GM12878 (cell line): ENCODE data around the gene TMEM109. TPM values are rescaled to one million over a fixed set of nuclear protein-coding genes. Genes with fewer than 3 reads are reported as not detected.

Source experiments
- ATAC-seq: fragments of 200-7000 bp; cut with Tn5 transposase; 3 replicates; pipeline ENCODE4 v1.9.1; 2020; ENCODE audit warnings: mild to moderate bottlenecking, moderate library complexity
- BruUV-seq: library from RNA; stranded (reverse); fragments of 400-500 nt; replicated peaks from 2 replicates; lab custom pipeline; 2021; lab: Mats Ljungman, UMichigan
- CTCF ChIA-PET: fragments of 300-600 bp; sonication (Branson Sonifier 250); formaldehyde crosslinking; extraction: SDS; loops from one replicate; lab custom pipeline; 2021; ENCODE audit warnings: inconsistent platforms; lab: Yijun Ruan, JAX
- POLR2A ChIA-PET: fragments of 350-600 bp; formaldehyde crosslinking; extraction: SDS; loops from one replicate; lab custom pipeline; 2021; ENCODE audit warnings: inconsistent platforms; lab: Charles Lee
- RAD21 ChIA-PET: fragments of 300-600 bp; sonication (Branson Sonifier 250); formaldehyde crosslinking; loops from one replicate; lab custom pipeline; 2023; ENCODE audit warnings: antibody characterized with exemption; ENCODE audit not compliant: unreplicated experiment; lab: Charles Lee
- SMC1A ChIA-PET: fragments of 300-600 bp; sonication (Branson Sonifier 250); formaldehyde crosslinking; loops from one replicate; lab custom pipeline; 2023; ENCODE audit not compliant: unreplicated experiment, uncharacterized antibody; lab: Charles Lee
- DNase-seq: peaks from one replicate; pipeline ENCODE4 v3.0.0-alpha.2; 2011; ENCODE audit warnings: low read depth, low spot score
- FAIRE-seq: peaks from 3 replicates; lab custom pipeline; 2011; peaks lifted over from hg19 to GRCh38; lab: Jason Lieb, UNC
- H2AFZ ChIP-seq: 2 replicates; pipeline ENCODE4 v1.6.0; 2011; ENCODE audit warnings: low read depth, low read length, control low read depth; ENCODE audit not compliant: control insufficient read depth
- H3K27ac ChIP-seq: 2 replicates; pipeline ENCODE4 v1.5.1; 2011; ENCODE audit warnings: control low read depth; ENCODE audit not compliant: control insufficient read depth, insufficient read depth
- H3K27me3 ChIP-seq, 2 experiments: replicated peaks in 1 of 2; 2 replicates each; pipeline versions ENCODE4 v1.6.0 to v1.6.1; 2011; ENCODE audit warnings: low read length in 1 of 2; ENCODE audit not compliant: control insufficient read depth in 2 of 2, insufficient read depth in 2 of 2
- H3K36me3 ChIP-seq, 2 experiments: 2 replicates each; pipeline ENCODE4 v1.5.1; 2011; ENCODE audit warnings: low read length in 1 of 2; ENCODE audit not compliant: control insufficient read depth in 2 of 2, insufficient read depth in 2 of 2
- H3K4me1 ChIP-seq: 2 replicates; pipeline ENCODE4 v1.6.1; 2011; ENCODE audit warnings: mild to moderate bottlenecking, low read length, moderate library complexity, mixed read lengths; ENCODE audit not compliant: control insufficient read depth, insufficient read depth
- H3K4me2 ChIP-seq: 2 replicates; pipeline ENCODE4 v1.6.0; 2011; ENCODE audit warnings: control low read depth; ENCODE audit not compliant: control insufficient read depth, insufficient read depth
- H3K4me3 ChIP-seq: fragments of 200-600 bp; sonication (generic); 2 replicates; pipeline ENCODE4 v1.5.1; 2016
- H3K79me2 ChIP-seq: 2 replicates; pipeline ENCODE4 v1.6.0; 2011; ENCODE audit warnings: low read length; ENCODE audit not compliant: control insufficient read depth, insufficient read depth
- H3K9ac ChIP-seq: 2 replicates; pipeline ENCODE4 v1.8.0; 2011; ENCODE audit warnings: low read length, control low read depth, mixed read lengths; ENCODE audit not compliant: control insufficient read depth, insufficient read depth
- H3K9me3 ChIP-seq: replicated peaks from 3 replicates; pipeline ENCODE4 v1.5.1; 2011; ENCODE audit warnings: mild to moderate bottlenecking, low read length; ENCODE audit not compliant: control insufficient read depth, insufficient read depth
- H4K20me1 ChIP-seq: 2 replicates; pipeline ENCODE4 v1.6.0; 2011; ENCODE audit not compliant: control insufficient read depth, insufficient read depth
- BACH1 ChIP-seq: fragments of 450-650 bp; IDR thresholded peaks from 2 replicates; pipeline ENCODE4 v1.6.1; 2017; ENCODE audit warnings: mild to moderate bottlenecking, borderline replicate concordance
- BCL11A ChIP-seq: IDR thresholded peaks from 2 replicates; pipeline ENCODE4 v1.6.1; 2011; ENCODE audit warnings: low read depth, low read length
- DPF2 ChIP-seq: fragments of 450-650 bp; IDR thresholded peaks from 2 replicates; pipeline ENCODE4 v1.6.1; 2017; ENCODE audit warnings: mild to moderate bottlenecking
- FOXK2 ChIP-seq: fragments of 450-650 bp; IDR thresholded peaks from 2 replicates; pipeline ENCODE4 v1.6.1; 2017; ENCODE audit warnings: mild to moderate bottlenecking, moderate library complexity
- MTA2 ChIP-seq: fragments of 450-650 bp; IDR thresholded peaks from 2 replicates; pipeline ENCODE4 v1.6.1; 2016; ENCODE audit warnings: low read depth, mild to moderate bottlenecking, moderate library complexity
- MTA3 ChIP-seq: IDR thresholded peaks from 2 replicates; pipeline ENCODE4 v1.6.1; 2012; ENCODE audit warnings: low read length, inconsistent platforms, borderline replicate concordance
- SMC3 ChIP-seq: IDR thresholded peaks from 2 replicates; pipeline ENCODE4 v1.6.1; 2011; ENCODE audit warnings: low read length, improper control_type of control experiment, borderline replicate concordance
- TAF1 ChIP-seq: IDR thresholded peaks from 2 replicates; pipeline ENCODE4 v1.6.1; 2011; ENCODE audit warnings: mild to moderate bottlenecking, low read depth, low read length, borderline replicate concordance
- TCF3 ChIP-seq: IDR thresholded peaks from 2 replicates; pipeline ENCODE4 v1.6.1; 2012; ENCODE audit warnings: low read depth, mild to moderate bottlenecking, low read length, borderline replicate concordance; ENCODE audit not compliant: insufficient read depth
- WGBS: methylation state at CpG from one replicate; pipeline ENCODE4 v1.1.6; 2016; ENCODE audit warnings: low lambda C conversion rate; ENCODE audit not compliant: insufficient replicate concordance, insufficient coverage; ENCODE audit errors: missing lambda C conversion rate; 5-methylcytosine and 5-hydroxymethylcytosine counted together
- in situ Hi-C: fragments of 300-500 bp; cut with MboI; formaldehyde crosslinking; loops from 9 replicates; pipeline ENCODE4 v1.14.3; 2018; ENCODE audit warnings: mixed read lengths
- intact Hi-C: fragments of 100-400 bp; cut with micrococcal nuclease; formaldehyde crosslinking; loops from one replicate; pipeline ENCODE4 v1.14.2; 2022; ENCODE audit not compliant: unreplicated experiment
- polyA plus RNA-seq, 11 experiments: library from polyadenylated mRNA; depleted of rRNA in 4 of 11; unstranded in 6 of 11; stranded (reverse) in 5 of 11; fragments of >200 nt; fragmentation: Nextera tagmentation in 4 of 11; fragmentation: Illumina TruSeq in 1 of 11; extraction: Ambion mirVana in 4 of 11; extraction: Trizol in 1 of 11; gene quantifications; 1 replicate in 1 of 11; 2 replicates in 10 of 11; pipeline versions ENCODE4 v1.2.1 to v1.2.3, GENCODE V29; 2011 to 2016; ENCODE audit warnings: inconsistent platforms in 2 of 11, missing spikeins in 2 of 11, low read depth in 1 of 11
- total RNA-seq, 4 experiments: library from RNA; depleted of rRNA in 3 of 4; stranded (reverse); fragments of >200 nt in 3 of 4; fragmentation: Illumina TruSeq in 1 of 4; extraction: Trizol in 1 of 4; gene quantifications; 2 replicates each; pipeline versions ENCODE4 v1.2.1 to v1.2.3, GENCODE V29; 2013 to 2021

The TMEM109 gene
- total and polyA plus RNA-seq, 10 of the 15 experiments (the other 5 are each of a cell fraction or from before 2014, with no cell fraction given): 21.9 to 199 (median 85.2) TPM

- no peak for TF ChIP-seq SMC3
- TF ChIP-seq TAF1: no peak
These were observed 14.0 kb upstream of the TMEM109 start (continued) for GRCh38 chr11:60899977-60900376.

GRCh38 chr11:60900673-60901404 lies 13.1 kb upstream of the TMEM109 start:
- ChIA-PET SMC1A (interaction anchor here (1.2 to 8.0 kb wide), 7 partner anchors 13 to 228 kb away, joined by 3 to 57 read pairs (median 4); partner anchors contain the start of gene TMEM109), POLR2A (interaction anchor here (1.1 kb wide), 1 partner anchor 15 kb away, joined by 3 read pairs; no protein-coding TSS in a partner anchor), RAD21 (interaction anchor here (1.8 to 2.9 kb wide), 3 partner anchors 69 to 138 kb away, joined by 4 to 12 read pairs (median 10); no protein-coding TSS in a partner anchor), CTCF (interaction anchor here (0.6 to 11.5 kb wide), 21 partner anchors 9 to 435 kb away, joined by 3 to 135 read pairs (median 6); partner anchors contain the start of gene TMEM109)
- Histone ChIP-seq H3K27ac (no peak overlapping the region), H3K4me2 (no peak overlapping the region), H3K36me3 (peaks cover 27 to 46% of the 10 kb centered on the region in 2 experiments), H3K9me3 (no peaks in the 10 kb centered on the region), H3K27me3 (no peaks in the 10 kb centered on the region), H3K9ac (no peak overlapping the region), H4K20me1 (peaks cover 12% of the 10 kb centered on the region), H3K4me1 (peaks cover 6% of the 10 kb centered on the region), H3K4me3 (no peak overlapping the region), H2AFZ (no peak overlapping the region), H3K79me2 (peaks cover 29% of the 10 kb centered on the region)
- no TSS peak for BruUV-seq
- TF ChIP-seq DPF2 (no peak), BACH1 (no peak), FOXK2 (no peak), BCL11A (no peak), MTA3 (no peak), TCF3 (no peak), MTA2 (no peak)
- WGBS: 85% methylated on average over 13 of the region's 13 CpGs
- in situ Hi-C loops: no loop called here
- ATAC-seq: no peak
- DNase-seq: no peak
- FAIRE-seq: no peak
- intact Hi-C loops: no loop called here
